Neural progenitor cell (in vitro differentiated cells): ENCODE results near the gene PRG2. TPM values are rescaled to one million over a fixed set of nuclear protein-coding genes. Genes with fewer than 3 reads are reported as not detected.

Source experiments
- DNase-seq: peaks from one replicate; pipeline ENCODE4 v3.0.0-alpha.2; 2016; ENCODE audit warnings: low spot score
- H2AFZ ChIP-seq: fragments of 200-600 bp; sonication (generic); replicated peaks from 2 replicates; pipeline ENCODE4 v1.6.1; 2016; ENCODE audit warnings: antibody characterized with exemption
- H3F3A ChIP-seq: fragments of 200-600 bp; sonication (generic); 2 replicates; pipeline ENCODE4 v1.6.1; 2016; ENCODE audit warnings: antibody characterized with exemption, low read depth
- H3K27ac ChIP-seq: fragments of 200-600 bp; sonication (generic); 2 replicates; pipeline ENCODE4 v1.5.1; 2016; ENCODE audit warnings: mild to moderate bottlenecking
- H3K27me3 ChIP-seq: fragments of 200-600 bp; sonication (generic); 2 replicates; pipeline ENCODE4 v1.6.1; 2016; ENCODE audit warnings: mild to moderate bottlenecking, moderate library complexity
- H3K36me3 ChIP-seq: fragments of 200-600 bp; sonication (generic); 2 replicates; pipeline ENCODE4 v1.5.1; 2016
- H3K4me1 ChIP-seq: fragments of 200-600 bp; sonication (generic); 2 replicates; pipeline ENCODE4 v1.6.1; 2016; ENCODE audit warnings: mixed run types
- H3K4me2 ChIP-seq: fragments of 200-600 bp; sonication (generic); 2 replicates; pipeline ENCODE4 v1.6.1; 2016
- H3K4me3 ChIP-seq: fragments of 200-600 bp; sonication (generic); 2 replicates; pipeline ENCODE4 v1.5.1; 2016
- H3K79me2 ChIP-seq: fragments of 200-600 bp; sonication (generic); 2 replicates; pipeline ENCODE4 v1.6.1; 2016; ENCODE audit warnings: low read depth
- H3K9ac ChIP-seq: fragments of 200-600 bp; sonication (generic); 2 replicates; pipeline ENCODE4 v1.6.1; 2016
- H3K9me3 ChIP-seq: fragments of 200-600 bp; sonication (generic); 2 replicates; pipeline ENCODE4 v1.5.1; 2016; ENCODE audit warnings: low read depth
- H4K20me1 ChIP-seq: fragments of 200-600 bp; sonication (generic); 2 replicates; pipeline ENCODE4 v1.6.1; 2016; ENCODE audit warnings: low read depth
- H3K27ac Mint-ChIP-seq: 3 replicates; pipeline ENCODE4 v1.8.0; 2021; ENCODE audit warnings: mixed read lengths
- H3K27me3 Mint-ChIP-seq: 2 replicates; pipeline ENCODE4 v1.8.0; 2022; ENCODE audit warnings: low read depth, mild to moderate bottlenecking, inconsistent platforms, moderate library complexity, mixed read lengths; ENCODE audit not compliant: insufficient read depth
- H3K36me3 Mint-ChIP-seq: 3 replicates; pipeline ENCODE4 v1.8.0; 2021; ENCODE audit warnings: mixed read lengths
- H3K4me1 Mint-ChIP-seq: 3 replicates; pipeline ENCODE4 v1.8.0; 2021; ENCODE audit warnings: mixed read lengths
- H3K4me3 Mint-ChIP-seq: 3 replicates; pipeline ENCODE4 v1.8.0; 2021; ENCODE audit warnings: mild to moderate bottlenecking, moderate library complexity, mixed read lengths
- H3K9me3 Mint-ChIP-seq: 3 replicates; pipeline ENCODE4 v1.8.0; 2020; ENCODE audit warnings: mixed read lengths
- CTCF ChIP-seq: fragments of 200-600 bp; sonication (generic); IDR thresholded peaks from 2 replicates; pipeline ENCODE4 v1.5.1; 2017; ENCODE audit warnings: antibody characterized with exemption, mild to moderate bottlenecking
- EZH2 ChIP-seq: fragments of 200-600 bp; sonication (generic); IDR thresholded peaks from 2 replicates; pipeline ENCODE4 v1.6.1; 2017; ENCODE audit warnings: antibody characterized with exemption, mild to moderate bottlenecking, moderate library complexity
- EZH2phosphoT487 ChIP-seq: fragments of 200-600 bp; sonication (generic); IDR thresholded peaks from 2 replicates; pipeline ENCODE4 v1.6.1; 2017; ENCODE audit warnings: antibody characterized with exemption
- total RNA-seq: library from RNA; depleted of rRNA; stranded (reverse); fragments of >200 nt; gene quantifications from 2 replicates; pipeline ENCODE4 v1.2.3, GENCODE V29; 2015; ENCODE audit warnings: low replicate concordance

PRG2 gene
- total RNA-seq, 1 donor from 2014 or later = not detected

- Histone ChIP-seq H3K9me3 (no peaks in the 10 kb centered on the region), H3K27ac (no peak overlapping the region), H3K4me1 (peaks cover 35% of the 10 kb centered on the region), H3K9ac (no peak overlapping the region), H3K27me3 (no peaks in the 10 kb centered on the region), H3K36me3 (no peaks in the 10 kb centered on the region), H3K79me2 (no peaks in the 10 kb centered on the region), H4K20me1 (no peaks in the 10 kb centered on the region), H3K4me3 (no peak overlapping the region), H3F3A (peaks cover 21% of the 10 kb centered on the region), H2AFZ (no peak overlapping the region), H3K4me2 (no peak overlapping the region)
- peaks cover 34% of the 10 kb centered on the region for H3K4me1 Mint-ChIP-seq
- peaks cover 15% of the 10 kb centered on the region for H3K27me3 Mint-ChIP-seq
- H3K27ac Mint-ChIP-seq = no peak overlapping the region
- no peak for DNase-seq
- H3K9me3 Mint-ChIP-seq = peaks cover 4% of the 10 kb centered on the region
- no peaks in the 10 kb centered on the region for H3K36me3 Mint-ChIP-seq
- H3K4me3 Mint-ChIP-seq = no peak overlapping the region
- TF ChIP-seq EZH2 (no peak), CTCF (no peak), EZH2phosphoT487 (no peak)
These were observed 32.6 kb downstream of the PRG2 start for GRCh38 chr11:57357856-57358255.

- Histone ChIP-seq H3F3A (peaks cover 27% of the 10 kb centered on the region), H3K9me3 (no peaks in the 10 kb centered on the region), H3K27me3 (no peaks in the 10 kb centered on the region), H3K79me2 (no peaks in the 10 kb centered on the region), H3K4me2 (no peak overlapping the region), H4K20me1 (no peaks in the 10 kb centered on the region), H3K27ac (no peak overlapping the region), H3K4me1 (peaks cover 41% of the 10 kb centered on the region), H2AFZ (no peak overlapping the region), H3K36me3 (no peaks in the 10 kb centered on the region), H3K4me3 (no peak overlapping the region), H3K9ac (no peak overlapping the region)
- DNase-seq = no peak
- TF ChIP-seq CTCF (no peak), EZH2 (no peak), EZH2phosphoT487 (no peak)
- H3K9me3 Mint-ChIP-seq = peaks cover 3% of the 10 kb centered on the region
- H3K4me1 Mint-ChIP-seq = peaks cover 39% of the 10 kb centered on the region
- H3K36me3 Mint-ChIP-seq = no peaks in the 10 kb centered on the region
- peaks cover 15% of the 10 kb centered on the region for H3K27me3 Mint-ChIP-seq
- H3K27ac Mint-ChIP-seq = no peak overlapping the region
- no peak overlapping the region for H3K4me3 Mint-ChIP-seq
These were observed 33.1 kb downstream of the PRG2 start for GRCh38 chr11:57357310-57357709.

GRCh38 chr11:57356268-57356667 is 34.2 kb downstream of the PRG2 start:
- no peak overlapping the region for H3K27ac ChIP-seq
- H2AFZ ChIP-seq = no peak overlapping the region
- H3K4me3 ChIP-seq = no peak overlapping the region
- no peak for TF ChIP-seq EZH2
- no peak for TF ChIP-seq EZH2phosphoT487
- no peak for TF ChIP-seq CTCF
- H3K4me1 ChIP-seq = peaks cover 42% of the 10 kb centered on the region
- H3K27me3 Mint-ChIP-seq = peaks cover 14% of the 10 kb centered on the region
- peaks cover 39% of the 10 kb centered on the region for H3K4me1 Mint-ChIP-seq
- H3K9me3 ChIP-seq = no peaks in the 10 kb centered on the region
- DNase-seq = no peak
- H3K27me3 ChIP-seq = no peaks in the 10 kb centered on the region
- no peak overlapping the region for H3K4me2 ChIP-seq
- H3K9ac ChIP-seq = no peak overlapping the region
- H3K36me3 Mint-ChIP-seq = peaks cover 2% of the 10 kb centered on the region
- H3K9me3 Mint-ChIP-seq = peaks cover 5% of the 10 kb centered on the region
- H3K79me2 ChIP-seq = no peaks in the 10 kb centered on the region
- no peak overlapping the region for H3K4me3 Mint-ChIP-seq
- H3K27ac Mint-ChIP-seq = no peak overlapping the region
- H4K20me1 ChIP-seq = no peaks in the 10 kb centered on the region
- H3K36me3 ChIP-seq = no peaks in the 10 kb centered on the region
- peaks cover 30% of the 10 kb centered on the region for H3F3A ChIP-seq
